ENCODE data around the gene LTC4S. TPM values are rescaled to one million over a fixed set of nuclear protein-coding genes. Genes with fewer than 3 reads are reported as not detected.

LTC4S gene
- total RNA-seq, 1 experiment from 2014 or later: 3.7 TPM

GRCh38 chr5:179799644-179799973 lies 5.8 kb downstream of the LTC4S start:
- no peak overlapping the region for H2AFZ ChIP-seq (ENCODE audit: low read length)
- Mint-ChIP-seq H3K36me3 (ENCODE audit: insufficient read depth in 1 of 3, low read depth in 3 of 3) (peaks cover 21 to 42% (median 35%) of the 10 kb centered on the region in 3 experiments; a peak in 6 of 7 replicates), H3K4me3 (peak overlapping the region in 1 of 2 experiments; percentile 26; a peak in 1 of 5 replicates), H3K27me3 (ENCODE audit: low read depth) (peaks cover 4% of the 10 kb centered on the region), H3K27ac (peak overlapping the region in 1 of 3 experiments; percentile 52; a peak in 1 of 7 replicates), H3K9me3 (no peaks in the 10 kb centered on the region), H3K4me1 (peaks cover 30 to 35% of the 10 kb centered on the region in 2 experiments)
- TF ChIP-seq, protein P1, sequence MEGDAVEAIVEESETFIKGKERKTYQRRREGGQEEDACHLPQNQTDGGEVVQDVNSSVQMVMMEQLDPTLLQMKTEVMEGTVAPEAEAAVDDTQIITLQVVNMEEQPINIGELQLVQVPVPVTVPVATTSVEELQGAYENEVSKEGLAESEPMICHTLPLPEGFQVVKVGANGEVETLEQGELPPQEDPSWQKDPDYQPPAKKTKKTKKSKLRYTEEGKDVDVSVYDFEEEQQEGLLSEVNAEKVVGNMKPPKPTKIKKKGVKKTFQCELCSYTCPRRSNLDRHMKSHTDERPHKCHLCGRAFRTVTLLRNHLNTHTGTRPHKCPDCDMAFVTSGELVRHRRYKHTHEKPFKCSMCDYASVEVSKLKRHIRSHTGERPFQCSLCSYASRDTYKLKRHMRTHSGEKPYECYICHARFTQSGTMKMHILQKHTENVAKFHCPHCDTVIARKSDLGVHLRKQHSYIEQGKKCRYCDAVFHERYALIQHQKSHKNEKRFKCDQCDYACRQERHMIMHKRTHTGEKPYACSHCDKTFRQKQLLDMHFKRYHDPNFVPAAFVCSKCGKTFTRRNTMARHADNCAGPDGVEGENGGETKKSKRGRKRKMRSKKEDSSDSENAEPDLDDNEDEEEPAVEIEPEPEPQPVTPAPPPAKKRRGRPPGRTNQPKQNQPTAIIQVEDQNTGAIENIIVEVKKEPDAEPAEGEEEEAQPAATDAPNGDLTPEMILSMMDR (conservative IDR thresholded peaks at IDR 0.05): no peak
- H3T11ph ChIP-seq (ENCODE audit: low read length): no peak overlapping the region
- H2BK120ac ChIP-seq (ENCODE audit: low read depth, low read length, poor library complexity, severe bottlenecking): no peak overlapping the region
- no peaks in the 10 kb centered on the region for H4K20me1 ChIP-seq (ENCODE audit: control insufficient read depth, insufficient read depth, insufficient read length)
- H3K14ac ChIP-seq (ENCODE audit: insufficient read depth, low read length): no peak overlapping the region
- no peak for DNase-seq
- no peak overlapping the region for H4K91ac ChIP-seq (ENCODE audit: insufficient read length, low read depth, low read length)
- WGBS (ENCODE audit: extremely low coverage, insufficient read length, low lambda C conversion rate): no CpG with 5 or more reads among the region's 5 CpGs
- H4K8ac ChIP-seq (replicated peaks; ENCODE audit: insufficient read length, low read depth, low read length): no peak overlapping the region
- H3K4ac ChIP-seq (ENCODE audit: low read depth, low read length): no peak overlapping the region
- H3K27ac ChIP-seq (ENCODE audit: insufficient read length, low read depth, low read length): no peak overlapping the region
- no peak overlapping the region for H2BK5ac ChIP-seq (ENCODE audit: insufficient read length, low read length)
- H2BK15ac ChIP-seq (ENCODE audit: low read depth, low read length): no peak overlapping the region
- no peaks in the 10 kb centered on the region for H3K4me1 ChIP-seq (ENCODE audit: insufficient read depth, low read length)
- H2BK20ac ChIP-seq (ENCODE audit: low read depth, low read length, poor library complexity, severe bottlenecking): no peak overlapping the region
- peaks cover 3% of the 10 kb centered on the region for H3K23me2 ChIP-seq (ENCODE audit: insufficient read length, low read depth, low read length, poor library complexity, severe bottlenecking)
- no peak overlapping the region for H3K18ac ChIP-seq (ENCODE audit: insufficient read length, low read depth, low read length)
- H3K9me3 ChIP-seq (ENCODE audit: control insufficient read depth, low read depth, low read length): no peaks in the 10 kb centered on the region
- H2AK5ac ChIP-seq (ENCODE audit: insufficient read length, low read length): no peak overlapping the region
- H3K27me3 ChIP-seq (ENCODE audit: insufficient read depth, low read length): no peaks in the 10 kb centered on the region
- no peak overlapping the region for H3K56ac ChIP-seq (ENCODE audit: insufficient read length, low read depth, low read length)
- H2BK12ac ChIP-seq (ENCODE audit: insufficient read length, low read depth, low read length): no peak overlapping the region
- no peaks in the 10 kb centered on the region; the same call in 1 of the 2 replicates for H3K79me2 ChIP-seq (ENCODE audit: insufficient read depth, low read length)
- peaks cover 1% of the 10 kb centered on the region for H3K79me1 ChIP-seq (ENCODE audit: insufficient read depth, low read depth, low read length, poor library complexity, severe bottlenecking)
- no peak overlapping the region for H3K4me2 ChIP-seq (ENCODE audit: insufficient read depth, insufficient read length, low read length)
- no peak overlapping the region for H3K9ac ChIP-seq (ENCODE audit: extremely low read depth, insufficient read length, low read length)
- no peak overlapping the region for H4K5ac ChIP-seq (ENCODE audit: insufficient read length, low read depth, low read length)
- H3K23ac ChIP-seq (ENCODE audit: insufficient read length, low read depth, low read length): no peak overlapping the region

Measured in H9 (cell line).